ENCODE results near the gene GRIA3.

GRIA3 gene

GRCh38 chrX:123464709-123465108, 280.6 kb downstream of the GRIA3 start:
- Histone ChIP-seq H4K20me1 (no peaks in the 10 kb centered on the region), H3K27me3 (peaks cover 42 to 96% (median 87%) of the 10 kb centered on the region in 11 experiments), H3K36me3 (no peaks in the 10 kb centered on the region), H3K9ac (no peak overlapping the region), H3K27ac (no peak overlapping the region), H3K9me3 (replicated peaks in 1 of 11) (peaks cover 0 to 5% (median 0%) of the 10 kb centered on the region in 11 experiments; a peak in 1 of 22 replicates), H3K4me2 (no peak overlapping the region), H3K4me3 (no peak overlapping the region), H3K4me1 (no peaks in the 10 kb centered on the region)
- no peak for TF ChIP-seq Cebpa-rat (IDR thresholded peaks at IDR 0.05)

DNA sequence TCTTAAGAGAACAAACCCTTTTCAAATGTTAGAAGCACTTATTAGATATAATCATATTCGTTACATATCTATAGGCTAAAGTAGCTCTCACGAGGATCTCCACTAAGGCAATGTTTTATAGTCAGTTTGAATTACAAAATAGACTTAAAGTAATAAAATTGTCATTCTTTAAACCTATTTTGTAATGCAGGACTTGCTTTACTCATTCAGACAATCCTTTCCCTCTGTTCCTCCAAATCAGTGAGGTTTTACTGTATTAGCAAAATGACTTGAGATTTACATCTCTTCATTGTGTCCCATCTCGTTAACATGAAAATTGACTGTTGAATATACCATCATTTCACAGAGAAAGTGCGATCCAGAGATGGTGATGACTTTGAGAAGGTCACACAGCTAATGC, 284.4 kb downstream of the GRIA3 start:
- H3K4me2 ChIP-seq: no peak overlapping the region
- no peak overlapping the region for H3K27ac ChIP-seq
- peaks cover 53 to 96% (median 94%) of the 10 kb centered on the region in 11 experiments for H3K27me3 ChIP-seq
- no peaks in the 10 kb centered on the region for H3K36me3 ChIP-seq
- H4K20me1 ChIP-seq: no peaks in the 10 kb centered on the region
- no peaks in the 10 kb centered on the region for H3K4me1 ChIP-seq
- H3K9me3 ChIP-seq (replicated peaks in 1 of 11): peaks cover 0 to 9% (median 0%) of the 10 kb centered on the region in 11 experiments; a peak in 1 of 22 replicates
- no peak overlapping the region for H3K9ac ChIP-seq
- H3K4me3 ChIP-seq: no peak overlapping the region
- no peak for TF ChIP-seq Cebpa-rat (IDR thresholded peaks at IDR 0.05)

DNA sequence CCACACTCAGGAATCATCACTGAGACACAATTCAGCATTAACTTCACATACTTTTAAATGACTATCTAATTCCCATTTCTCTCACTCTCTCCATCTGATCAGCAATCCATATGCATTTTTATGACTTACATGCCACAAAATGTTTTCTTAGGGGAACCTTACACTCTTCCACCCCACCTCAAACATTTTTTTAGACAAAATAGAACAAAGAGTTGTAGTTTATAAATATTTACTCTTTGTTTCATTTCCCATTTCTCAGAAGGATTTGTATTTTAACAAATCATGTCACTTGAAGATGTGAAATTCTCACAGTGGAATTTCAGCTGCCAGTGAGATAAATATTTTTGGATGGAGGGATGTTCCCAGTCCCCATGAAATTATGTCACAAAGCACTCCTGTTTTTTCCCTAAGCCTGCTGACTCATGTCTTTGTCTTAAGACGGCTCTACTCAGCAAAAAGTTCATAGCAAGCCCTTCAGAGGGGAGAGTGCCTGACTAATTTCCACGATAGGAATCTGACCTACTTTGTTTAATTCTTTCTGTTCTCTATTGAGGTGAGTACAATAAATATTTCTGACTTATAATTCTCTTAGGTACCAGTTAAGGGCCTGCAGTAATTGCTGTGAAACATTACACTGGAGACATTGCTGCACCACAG, 291.1 kb downstream of the GRIA3 start:
- no peak overlapping the region for H3K9ac ChIP-seq
- H4K20me1 ChIP-seq: no peaks in the 10 kb centered on the region; a peak in 1 of 22 replicates
- no peaks in the 10 kb centered on the region for H3K36me3 ChIP-seq
- no peak for TF ChIP-seq Cebpa-rat (IDR thresholded peaks at IDR 0.05)
- peaks cover 0 to 4% (median 0%) of the 10 kb centered on the region in 11 experiments; a peak in 1 of 22 replicates for H3K9me3 ChIP-seq (replicated peaks in 1 of 11)
- H3K4me1 ChIP-seq: peaks cover 0 to 6% (median 0%) of the 10 kb centered on the region in 10 experiments; a peak in 1 of 20 replicates
- no peak overlapping the region for H3K4me3 ChIP-seq
- H3K4me2 ChIP-seq: no peak overlapping the region
- H3K27ac ChIP-seq: no peak overlapping the region
- peaks cover 62 to 97% (median 89%) of the 10 kb centered on the region in 11 experiments for H3K27me3 ChIP-seq

- no peak overlapping the region for H3K4me2 ChIP-seq
- H3K9ac ChIP-seq: no peak overlapping the region
- peaks cover 0 to 6% (median 0%) of the 10 kb centered on the region in 10 experiments; a peak in 1 of 20 replicates for H3K4me1 ChIP-seq
- no peak for TF ChIP-seq Cebpa-rat (IDR thresholded peaks at IDR 0.05)
- no peak overlapping the region for H3K27ac ChIP-seq
- no peaks in the 10 kb centered on the region for H3K9me3 ChIP-seq (replicated peaks in 1 of 11)
- H3K36me3 ChIP-seq: no peaks in the 10 kb centered on the region
- peaks cover 67 to 98% (median 89%) of the 10 kb centered on the region in 11 experiments for H3K27me3 ChIP-seq
- no peak overlapping the region for H3K4me3 ChIP-seq
- no peaks in the 10 kb centered on the region; a peak in 1 of 22 replicates for H4K20me1 ChIP-seq
Observed at GRCh38 chrX:123476611-123477219, 292.6 kb downstream of the GRIA3 start.

DNA sequence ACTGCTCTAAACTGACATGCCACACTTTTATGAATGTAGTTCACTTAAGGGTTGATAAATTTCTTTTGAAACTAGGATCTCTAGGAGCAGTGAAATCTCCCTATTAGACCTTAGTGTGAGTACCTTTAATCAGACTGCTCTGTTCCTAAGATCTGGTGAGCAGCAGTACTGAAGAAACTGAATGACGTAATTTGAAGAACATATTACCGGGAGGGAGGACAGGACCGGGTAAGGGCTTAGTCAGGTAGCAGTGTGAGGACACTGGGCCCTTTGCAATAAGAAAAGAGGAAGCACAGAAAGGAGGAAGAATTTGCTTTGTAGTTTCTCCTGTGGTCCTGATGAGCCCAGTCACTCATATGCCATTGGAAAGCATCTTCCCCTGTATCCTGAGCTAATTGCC, 293.6 kb downstream of the GRIA3 start:
- Histone ChIP-seq H3K9me3 (replicated peaks in 1 of 11) (no peaks in the 10 kb centered on the region), H3K4me2 (no peak overlapping the region), H3K4me3 (no peak overlapping the region), H3K27ac (no peak overlapping the region), H4K20me1 (no peaks in the 10 kb centered on the region; a peak in 1 of 22 replicates), H3K4me1 (peaks cover 0 to 6% (median 0%) of the 10 kb centered on the region in 10 experiments; a peak in 1 of 20 replicates), H3K36me3 (no peaks in the 10 kb centered on the region), H3K9ac (no peak overlapping the region), H3K27me3 (peaks cover 71 to 100% (median 92%) of the 10 kb centered on the region in 11 experiments)
- TF ChIP-seq Cebpa-rat (IDR thresholded peaks at IDR 0.05): no peak

DNA sequence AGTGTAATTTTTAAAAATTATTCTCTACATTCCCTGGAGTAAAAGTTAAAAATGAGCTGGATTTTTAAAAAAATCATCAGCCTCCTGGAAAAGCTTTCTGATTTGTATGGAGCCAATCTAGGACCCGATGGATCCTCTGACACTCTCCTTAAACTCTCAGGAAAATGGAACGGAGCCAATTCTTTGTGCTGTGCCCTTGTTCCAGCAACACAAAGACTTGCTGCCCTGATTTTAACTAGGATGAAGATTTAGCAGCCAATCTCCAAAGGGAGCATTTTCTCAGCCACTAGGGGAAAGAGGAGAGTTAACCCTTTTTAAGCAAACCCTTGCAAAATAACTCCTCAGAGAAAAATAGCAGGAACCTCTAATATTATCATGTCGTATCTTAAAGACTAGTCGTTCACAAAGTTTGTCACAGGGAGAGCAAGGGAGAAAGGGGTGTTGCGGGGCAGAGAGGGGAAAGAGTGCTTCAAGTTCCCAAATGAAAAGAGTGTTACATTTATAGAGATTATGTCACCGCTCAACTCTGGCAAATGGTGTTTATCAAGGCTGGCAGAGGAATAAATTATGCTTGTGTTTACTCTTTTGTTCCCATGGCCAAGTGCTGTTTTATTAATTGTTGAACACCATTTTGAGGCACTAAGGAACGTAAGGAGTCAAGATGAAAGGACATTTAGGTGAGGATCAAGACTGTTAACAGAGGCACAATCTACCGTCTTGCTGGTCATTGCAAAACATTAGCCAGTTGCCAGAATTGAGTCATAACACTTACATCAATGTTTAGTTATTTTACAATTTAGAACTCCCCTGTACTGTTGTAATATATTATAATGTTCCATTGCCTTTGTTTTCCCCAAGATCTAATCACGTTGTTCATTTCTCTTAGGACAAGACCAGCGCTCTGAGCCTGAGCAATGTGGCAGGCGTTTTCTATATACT, 298.1 kb downstream of the GRIA3 start:
- no peak overlapping the region for H3K4me2 ChIP-seq
- no peaks in the 10 kb centered on the region for H3K36me3 ChIP-seq
- H3K4me1 ChIP-seq: no peaks in the 10 kb centered on the region
- H3K27me3 ChIP-seq: peaks cover 79 to 98% (median 96%) of the 10 kb centered on the region in 11 experiments
- no peak overlapping the region for H3K27ac ChIP-seq
- no peak overlapping the region for H3K9ac ChIP-seq
- H3K9me3 ChIP-seq (replicated peaks in 1 of 11): no peaks in the 10 kb centered on the region
- no peak for TF ChIP-seq Cebpa-rat (IDR thresholded peaks at IDR 0.05)
- no peak overlapping the region for H3K4me3 ChIP-seq
- H4K20me1 ChIP-seq: no peaks in the 10 kb centered on the region; a peak in 1 of 22 replicates

DNA sequence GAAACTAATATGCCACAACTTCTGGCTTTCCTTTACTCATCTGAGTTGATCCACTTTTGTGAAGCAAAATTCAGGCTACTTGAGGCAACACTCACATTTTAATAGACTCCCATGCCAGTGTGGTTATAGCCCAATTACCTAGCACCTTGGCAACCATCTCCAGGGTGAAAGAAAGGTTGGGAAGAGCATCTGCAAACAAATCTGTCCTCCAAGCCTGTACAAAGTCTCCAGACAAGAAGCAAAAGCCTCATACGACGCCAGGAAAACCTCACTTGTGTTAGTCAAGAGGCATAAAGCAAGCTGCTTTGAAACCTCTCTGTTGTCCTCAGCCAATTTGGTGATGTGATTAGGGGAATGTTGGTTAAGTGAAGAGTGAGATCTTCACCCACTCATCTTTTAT, 302.2 kb downstream of the GRIA3 start:
- no peaks in the 10 kb centered on the region for H3K36me3 ChIP-seq
- H3K9me3 ChIP-seq (replicated peaks in 1 of 11): no peaks in the 10 kb centered on the region
- H3K9ac ChIP-seq: no peak overlapping the region
- no peaks in the 10 kb centered on the region for H4K20me1 ChIP-seq
- H3K4me2 ChIP-seq: no peak overlapping the region
- H3K4me3 ChIP-seq: no peak overlapping the region
- H3K27me3 ChIP-seq: peaks cover 81 to 99% (median 97%) of the 10 kb centered on the region in 11 experiments
- H3K4me1 ChIP-seq: peaks cover 0 to 11% (median 0%) of the 10 kb centered on the region in 10 experiments; a peak in 2 of 20 replicates
- H3K27ac ChIP-seq: no peak overlapping the region
- no peak for TF ChIP-seq Cebpa-rat (IDR thresholded peaks at IDR 0.05)

- H3K4me1 ChIP-seq: peaks cover 0 to 11% (median 0%) of the 10 kb centered on the region in 10 experiments; a peak in 2 of 20 replicates
- H3K27ac ChIP-seq: no peak overlapping the region
- no peaks in the 10 kb centered on the region for H3K9me3 ChIP-seq (replicated peaks in 1 of 11)
- no peak overlapping the region for H3K4me3 ChIP-seq
- no peak overlapping the region for H3K9ac ChIP-seq
- TF ChIP-seq Cebpa-rat (IDR thresholded peaks at IDR 0.05): no peak
- no peak overlapping the region for H3K4me2 ChIP-seq
- H4K20me1 ChIP-seq: no peaks in the 10 kb centered on the region
- H3K36me3 ChIP-seq: no peaks in the 10 kb centered on the region
- peaks cover 80 to 99% (median 96%) of the 10 kb centered on the region in 11 experiments for H3K27me3 ChIP-seq
Observed at GRCh38 chrX:123487236-123487635, 303.2 kb downstream of the GRIA3 start.

- H3K27ac ChIP-seq: no peak overlapping the region
Observed at GRCh38 chrX:123487669-123488068, 303.6 kb downstream of the GRIA3 start.

More at GRCh38 chrX:123487669-123488068, 303.6 kb downstream of the GRIA3 start:
- H3K9me3 ChIP-seq (replicated peaks in 1 of 11): no peaks in the 10 kb centered on the region
- H3K4me2 ChIP-seq: no peak overlapping the region
- peaks cover 78 to 99% (median 96%) of the 10 kb centered on the region in 11 experiments for H3K27me3 ChIP-seq
- no peak overlapping the region for H3K9ac ChIP-seq
- no peaks in the 10 kb centered on the region for H3K36me3 ChIP-seq
- no peak for TF ChIP-seq Cebpa-rat (IDR thresholded peaks at IDR 0.05)
- H3K4me3 ChIP-seq: no peak overlapping the region
- H3K4me1 ChIP-seq: peaks cover 0 to 11% (median 0%) of the 10 kb centered on the region in 10 experiments; a peak in 2 of 20 replicates
- no peaks in the 10 kb centered on the region for H4K20me1 ChIP-seq

Data from BLaER1 treated with 17β-estradiol and CSF1 and Interleukin-3, amounts not matched to agents 10 nM and 100 nM (cell line).